IPS-NIHi7 (cell line): Measurements from ENCODE around the gene NDUFA5.
"Not testable (repeated sequence)": the region's sequence is repeated elsewhere in the genome, so short reads cannot be mapped to it uniquely, and the experiment has no call there.

ENCODE experiments used
- DNase-seq: peaks from one replicate; pipeline ENCODE4 v3.0.0; 2012; ENCODE audit warnings: mixed read lengths; ENCODE audit errors: extremely low spot score

The NDUFA5 gene

GRCh38 chr7:123557016-123557397, 611 bp downstream of the NDUFA5 start:
- DNase-seq, result no peak

GRCh38 chr7:123555484-123555883, 2.1 kb downstream of the NDUFA5 start:
- DNase-seq, result no peak

GRCh38 chr7:123553159-123553558, 4.5 kb downstream of the NDUFA5 start:
- DNase-seq, result no peak

- no peak for DNase-seq
Measured at GRCh38 chr7:123552641-123553040, 5.0 kb downstream of the NDUFA5 start.

GRCh38 chr7:123552134-123552533, 5.5 kb downstream of the NDUFA5 start:
- DNase-seq, result not testable (repeated sequence)

- DNase-seq, result no peak
Measured at GRCh38 chr7:123548406-123548805, 9.2 kb downstream of the NDUFA5 start.

GRCh38 chr7:123539871-123540270, 17.7 kb downstream of the NDUFA5 start:
- DNase-seq, result no peak

GRCh38 chr7:123538897-123539296, 18.7 kb downstream of the NDUFA5 start:
- DNase-seq, result no peak

- no peak for DNase-seq
Measured at GRCh38 chr7:123538189-123538714, 19.4 kb downstream of the NDUFA5 start.

GRCh38 chr7:123537026-123537642, 20.5 kb downstream of the NDUFA5 start:
- DNase-seq, result no peak

- no peak for DNase-seq
Measured at GRCh38 chr7:123535517-123535916, 22.1 kb downstream of the NDUFA5 start.

- peak; percentile 92 for DNase-seq
Measured at GRCh38 chr7:123534383-123535260, 23.0 kb downstream of the NDUFA5 start, which contains the start of gene IQUB. Gene IQUB, minus strand, starts transcription at chr7:123534595. Its CDS starts 22,255 bp downstream, at chr7:123512340.

- DNase-seq, result no peak
Measured at GRCh38 chr7:123533929-123534382, 23.7 kb downstream of the NDUFA5 start.

- no peak for DNase-seq
Measured at GRCh38 chr7:123533553-123533917, 24.1 kb downstream of the NDUFA5 start.

GRCh38 chr7:123532788-123533552, 24.6 kb downstream of the NDUFA5 start:
- not testable (repeated sequence) for DNase-seq

- not testable (repeated sequence) for DNase-seq
Measured at GRCh38 chr7:123532343-123532742, 25.3 kb downstream of the NDUFA5 start.

- not testable (repeated sequence) for DNase-seq
Measured at GRCh38 chr7:123530035-123530591, 27.5 kb downstream of the NDUFA5 start.

GRCh38 chr7:123528265-123528664, 29.4 kb downstream of the NDUFA5 start:
- DNase-seq, result no peak

- not testable (repeated sequence) for DNase-seq
Measured at GRCh38 chr7:123527712-123528225, 29.8 kb downstream of the NDUFA5 start.

- not testable (repeated sequence) for DNase-seq
Measured at GRCh38 chr7:123526533-123526932, 31.1 kb downstream of the NDUFA5 start.

GRCh38 chr7:123522066-123522465, 35.6 kb downstream of the NDUFA5 start:
- no peak for DNase-seq
